ENCODE measurements around the gene NAV3. TPM values are rescaled to one million over a fixed set of nuclear protein-coding genes. Genes with fewer than 3 reads are reported as not detected.

The NAV3 gene
- total and polyA plus RNA-seq, 2 experiments from 2014 or later, result 1.2 to 9.0 TPM

DNA sequence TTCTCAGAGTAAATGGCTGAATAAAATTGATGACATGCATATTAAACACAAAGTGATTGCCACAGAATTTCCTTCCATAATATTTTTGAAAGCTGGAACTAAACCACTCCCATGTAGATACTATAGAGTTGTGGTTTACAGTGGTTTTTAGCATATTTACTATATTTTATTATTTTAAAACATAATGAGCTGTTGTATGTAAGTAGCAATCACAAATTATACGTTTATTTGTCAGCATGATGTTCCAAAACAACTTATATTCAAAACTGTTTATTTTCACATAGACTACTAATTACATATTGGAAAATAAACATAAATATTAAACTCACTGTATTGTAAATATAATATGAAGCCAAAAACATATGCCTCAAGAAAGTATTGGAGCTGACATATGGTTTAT lies 77.2 kb downstream of the NAV3 start:
- Histone ChIP-seq H3K36me3 (no peaks in the 10 kb centered on the region), H3K27ac (no peak overlapping the region), H3K4me3 (no peak overlapping the region), H3K9me3 (ENCODE audit: low read depth) (no peaks in the 10 kb centered on the region), H3K4me1 (ENCODE audit: low read depth) (no peaks in the 10 kb centered on the region), H3K27me3 (no peaks in the 10 kb centered on the region)
- DNase-seq (ENCODE audit: low read depth in 1 of 2, low spot score in 1 of 2), result no peak
- TF ChIP-seq, protein P1, sequence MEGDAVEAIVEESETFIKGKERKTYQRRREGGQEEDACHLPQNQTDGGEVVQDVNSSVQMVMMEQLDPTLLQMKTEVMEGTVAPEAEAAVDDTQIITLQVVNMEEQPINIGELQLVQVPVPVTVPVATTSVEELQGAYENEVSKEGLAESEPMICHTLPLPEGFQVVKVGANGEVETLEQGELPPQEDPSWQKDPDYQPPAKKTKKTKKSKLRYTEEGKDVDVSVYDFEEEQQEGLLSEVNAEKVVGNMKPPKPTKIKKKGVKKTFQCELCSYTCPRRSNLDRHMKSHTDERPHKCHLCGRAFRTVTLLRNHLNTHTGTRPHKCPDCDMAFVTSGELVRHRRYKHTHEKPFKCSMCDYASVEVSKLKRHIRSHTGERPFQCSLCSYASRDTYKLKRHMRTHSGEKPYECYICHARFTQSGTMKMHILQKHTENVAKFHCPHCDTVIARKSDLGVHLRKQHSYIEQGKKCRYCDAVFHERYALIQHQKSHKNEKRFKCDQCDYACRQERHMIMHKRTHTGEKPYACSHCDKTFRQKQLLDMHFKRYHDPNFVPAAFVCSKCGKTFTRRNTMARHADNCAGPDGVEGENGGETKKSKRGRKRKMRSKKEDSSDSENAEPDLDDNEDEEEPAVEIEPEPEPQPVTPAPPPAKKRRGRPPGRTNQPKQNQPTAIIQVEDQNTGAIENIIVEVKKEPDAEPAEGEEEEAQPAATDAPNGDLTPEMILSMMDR (IDR thresholded peaks at IDR 0.05; ENCODE audit: low read depth, low read length), result no peak

DNA sequence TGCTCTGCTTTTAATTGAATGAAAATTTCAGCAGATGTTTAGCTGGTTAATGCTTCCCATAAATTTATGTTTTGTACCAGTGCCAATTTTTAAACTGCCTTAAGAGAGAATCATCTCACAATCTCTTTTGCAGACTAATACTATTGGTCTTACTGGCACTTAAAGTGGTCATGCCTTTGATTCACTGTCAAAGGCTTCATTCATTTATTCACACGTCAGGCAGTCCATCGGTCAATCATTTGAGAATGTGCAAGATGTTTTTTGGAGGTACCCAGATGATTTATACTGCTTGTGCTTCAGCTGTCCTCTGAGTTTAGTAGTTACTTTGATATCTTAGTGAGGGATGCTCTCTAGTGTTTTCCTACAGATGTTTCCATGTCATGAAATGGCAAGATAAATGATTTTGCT lies 83.4 kb downstream of the NAV3 start:
- Histone ChIP-seq H3K4me1 (ENCODE audit: low read depth) (no peaks in the 10 kb centered on the region), H3K27me3 (no peaks in the 10 kb centered on the region), H3K36me3 (no peaks in the 10 kb centered on the region), H3K4me3 (no peak overlapping the region), H3K9me3 (ENCODE audit: low read depth) (no peaks in the 10 kb centered on the region), H3K27ac (no peak overlapping the region)
- peak in 1 of 2 donors; percentile 26 for DNase-seq (ENCODE audit: low read depth in 1 of 2, low spot score in 1 of 2)
- TF ChIP-seq, protein P1 (IDR thresholded peaks at IDR 0.05; ENCODE audit: low read depth, low read length), result peak; percentile 5

DNA sequence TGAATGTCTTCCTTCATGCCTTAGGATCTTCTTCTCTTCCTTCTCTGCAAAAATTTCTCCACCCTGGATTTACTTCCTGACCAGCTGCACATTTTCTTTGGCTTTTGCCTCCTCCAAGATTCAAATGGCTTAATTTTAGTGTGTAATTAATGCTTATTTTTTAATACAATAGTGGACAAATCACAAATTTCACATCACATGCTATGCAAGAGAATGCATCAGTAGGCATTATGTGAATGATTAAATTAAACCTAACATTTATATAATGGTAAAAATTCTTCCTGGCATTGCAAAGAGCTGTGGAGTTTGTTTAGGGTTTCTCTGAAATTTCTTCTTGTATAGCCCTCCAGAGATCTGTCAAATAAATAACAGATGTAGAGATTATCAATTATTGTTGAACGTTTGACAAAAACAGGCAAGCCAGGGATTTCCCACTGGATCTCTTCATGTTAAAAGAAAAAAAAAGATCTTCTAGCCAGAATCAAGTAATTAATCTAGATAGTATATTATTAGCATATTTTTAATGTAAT lies 84.4 kb downstream of the NAV3 start:
- H3K4me3 ChIP-seq, result no peak overlapping the region
- no peaks in the 10 kb centered on the region for H3K4me1 ChIP-seq (ENCODE audit: low read depth)
- TF ChIP-seq, protein P1 (IDR thresholded peaks at IDR 0.05; ENCODE audit: low read depth, low read length), result no peak
- no peak overlapping the region for H3K27ac ChIP-seq
- H3K36me3 ChIP-seq, result no peaks in the 10 kb centered on the region
- no peaks in the 10 kb centered on the region for H3K27me3 ChIP-seq
- no peaks in the 10 kb centered on the region for H3K9me3 ChIP-seq (ENCODE audit: low read depth)
- no peak for DNase-seq (ENCODE audit: low read depth in 1 of 2, low spot score in 1 of 2)

DNA sequence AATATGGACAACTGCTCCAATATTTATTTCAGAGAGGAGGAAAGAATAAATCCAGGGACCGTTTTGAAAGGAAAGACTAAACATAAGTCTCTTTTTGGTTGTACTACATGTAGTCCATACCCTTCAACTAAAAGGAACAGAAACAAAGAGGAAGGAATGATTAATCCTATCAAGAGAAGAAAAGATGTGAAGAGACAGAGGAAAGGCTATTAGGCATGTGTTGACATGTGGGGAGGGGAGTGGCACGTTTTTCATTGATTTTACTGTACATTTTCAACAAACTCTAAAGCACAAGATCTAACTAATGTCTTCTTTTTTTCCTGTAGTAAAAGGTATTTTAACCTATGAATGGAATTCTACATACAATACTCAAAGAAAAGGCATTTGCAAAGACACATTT lies 85.6 kb downstream of the NAV3 start:
- no peaks in the 10 kb centered on the region for H3K9me3 ChIP-seq (ENCODE audit: low read depth)
- no peak for DNase-seq (ENCODE audit: low read depth in 1 of 2, low spot score in 1 of 2)
- TF ChIP-seq, protein P1 (IDR thresholded peaks at IDR 0.05; ENCODE audit: low read depth, low read length), result no peak

DNA sequence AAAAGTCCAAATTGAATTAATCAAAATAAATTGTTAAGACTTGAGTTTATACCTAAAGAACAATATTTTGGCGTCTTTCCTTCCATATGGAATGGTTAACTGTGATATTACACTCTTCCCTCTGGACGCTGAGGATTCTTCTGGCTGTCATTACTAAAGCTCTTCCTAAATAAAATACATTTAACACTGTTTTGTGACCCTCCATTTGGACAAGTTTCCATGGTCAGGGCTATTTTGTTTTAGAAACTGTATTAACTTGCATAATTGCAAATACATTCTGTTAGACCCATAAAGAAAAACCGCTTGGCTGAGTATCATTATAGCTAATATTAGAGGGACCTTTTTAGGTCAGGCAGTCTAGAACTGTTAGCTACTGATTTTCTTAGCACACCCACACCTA lies 87.4 kb downstream of the NAV3 start:
- H3K4me3 ChIP-seq, result no peak overlapping the region
- no peaks in the 10 kb centered on the region for H3K4me1 ChIP-seq (ENCODE audit: low read depth)
- TF ChIP-seq, protein P1 (IDR thresholded peaks at IDR 0.05; ENCODE audit: low read depth, low read length), result no peak
- H3K27ac ChIP-seq, result no peak overlapping the region
- no peaks in the 10 kb centered on the region for H3K36me3 ChIP-seq
- no peaks in the 10 kb centered on the region for H3K27me3 ChIP-seq
- no peak for DNase-seq (ENCODE audit: low read depth in 1 of 2, low spot score in 1 of 2)
- H3K9me3 ChIP-seq (ENCODE audit: low read depth), result no peaks in the 10 kb centered on the region

More for the DNA sequence above, 85.6 kb downstream of the NAV3 start:
- Histone ChIP-seq H3K27me3 (no peaks in the 10 kb centered on the region), H3K4me1 (ENCODE audit: low read depth) (no peaks in the 10 kb centered on the region), H3K36me3 (no peaks in the 10 kb centered on the region), H3K4me3 (no peak overlapping the region), H3K27ac (no peak overlapping the region)

Data from cardiac muscle cell (in vitro differentiated cells and primary cell).